Measurements from ENCODE around the gene MTARC1. TPM values are rescaled to one million over a fixed set of nuclear protein-coding genes. Genes with fewer than 3 reads are reported as not detected.
A peak's percentile ranks its signal among the peaks of the same experiment; 100 is the strongest.

Gene MTARC1
- total and polyA plus RNA-seq, 11 donors = 2.3 to 22.8 (median 6.4) TPM

DNA sequence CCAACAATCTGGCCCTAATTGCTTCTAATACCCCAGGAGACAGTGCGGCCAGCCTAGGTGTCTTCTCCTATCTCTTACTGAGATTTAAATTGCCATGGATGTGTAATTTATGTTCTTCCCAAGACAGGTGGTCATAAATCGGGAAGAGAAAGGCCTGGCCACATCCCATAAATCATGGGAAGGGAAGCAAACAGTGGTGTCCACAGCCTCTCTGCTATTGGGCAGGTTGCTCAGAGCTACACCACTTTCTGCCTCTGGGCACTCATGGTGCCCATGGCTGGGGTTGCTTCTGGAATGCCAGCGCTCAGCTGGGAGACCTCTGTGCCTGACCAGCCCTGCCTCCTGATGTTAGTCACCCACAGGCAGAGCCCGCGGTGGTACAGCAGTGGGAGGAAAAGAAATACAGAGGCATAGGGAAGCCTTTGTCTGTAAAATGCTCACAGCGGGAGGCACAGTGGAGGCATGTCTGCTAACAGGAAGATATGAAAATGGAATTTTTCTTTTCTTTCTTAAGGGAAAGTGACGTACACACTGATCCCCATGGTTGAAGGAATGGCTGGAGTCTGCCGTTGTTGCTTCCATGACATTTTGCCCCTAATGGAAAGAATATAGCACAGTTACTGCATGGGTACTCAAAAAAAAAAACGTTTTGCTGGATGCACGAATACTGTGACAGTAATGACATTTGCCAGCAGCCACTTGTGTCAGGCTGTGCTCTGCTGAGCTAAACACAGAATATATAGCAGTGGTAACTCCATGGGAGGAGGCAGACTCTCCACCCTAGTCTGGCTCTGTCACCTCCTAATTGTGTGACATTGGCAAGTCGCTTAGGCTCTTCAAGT lies 21.9 kb downstream of the MTARC1 start:
- TF ChIP-seq POLR2A (IDR thresholded peaks at IDR 0.05) = no peak
- TF ChIP-seq, protein P1, sequence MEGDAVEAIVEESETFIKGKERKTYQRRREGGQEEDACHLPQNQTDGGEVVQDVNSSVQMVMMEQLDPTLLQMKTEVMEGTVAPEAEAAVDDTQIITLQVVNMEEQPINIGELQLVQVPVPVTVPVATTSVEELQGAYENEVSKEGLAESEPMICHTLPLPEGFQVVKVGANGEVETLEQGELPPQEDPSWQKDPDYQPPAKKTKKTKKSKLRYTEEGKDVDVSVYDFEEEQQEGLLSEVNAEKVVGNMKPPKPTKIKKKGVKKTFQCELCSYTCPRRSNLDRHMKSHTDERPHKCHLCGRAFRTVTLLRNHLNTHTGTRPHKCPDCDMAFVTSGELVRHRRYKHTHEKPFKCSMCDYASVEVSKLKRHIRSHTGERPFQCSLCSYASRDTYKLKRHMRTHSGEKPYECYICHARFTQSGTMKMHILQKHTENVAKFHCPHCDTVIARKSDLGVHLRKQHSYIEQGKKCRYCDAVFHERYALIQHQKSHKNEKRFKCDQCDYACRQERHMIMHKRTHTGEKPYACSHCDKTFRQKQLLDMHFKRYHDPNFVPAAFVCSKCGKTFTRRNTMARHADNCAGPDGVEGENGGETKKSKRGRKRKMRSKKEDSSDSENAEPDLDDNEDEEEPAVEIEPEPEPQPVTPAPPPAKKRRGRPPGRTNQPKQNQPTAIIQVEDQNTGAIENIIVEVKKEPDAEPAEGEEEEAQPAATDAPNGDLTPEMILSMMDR (IDR thresholded peaks at IDR 0.05) = no peak

DNA sequence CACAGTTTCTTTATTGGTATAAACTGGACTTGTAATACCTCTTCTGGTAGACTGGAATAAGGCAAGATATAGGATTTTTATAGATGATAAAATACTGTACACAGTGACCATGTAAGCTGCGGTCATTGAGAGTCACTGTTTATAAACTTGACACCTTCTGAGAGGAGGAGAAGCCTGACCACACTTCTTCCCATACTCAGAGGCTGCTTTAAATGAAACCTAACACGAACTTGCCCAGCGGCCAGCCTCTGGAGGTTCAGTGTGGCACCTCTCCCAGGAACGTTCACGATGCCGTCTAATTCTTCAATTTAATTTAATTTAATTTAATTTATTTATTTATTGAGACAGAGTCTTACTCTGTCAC lies 22.5 kb downstream of the MTARC1 start:
- TF ChIP-seq POLR2A (IDR thresholded peaks at IDR 0.05) = no peak
- Histone ChIP-seq H3K4me3 (no peak overlapping the region), H3K36me3 (peaks cover 0 to 31% (median 0%) of the 10 kb centered on the region in 9 donors), H3K9me3 (no peaks in the 10 kb centered on the region), H3K4me1 (peaks cover 0 to 21% (median 7%) of the 10 kb centered on the region in 12 donors), H3K27me3 (no peaks in the 10 kb centered on the region), H3K27ac (peak overlapping the region in 2 of 12 donors; percentile 28 to 58)
- ATAC-seq (peak in 1 of 4 donors; percentile 6), DNase-seq (no peak)
- 69 to 81% (median 75%) methylated on average over 6 of the region's 6 CpGs for WGBS, 4 donors
- intact Hi-C loops (cut with DNase I) = loop anchor here in 1 of 10 donors (5.0 kb wide), 1 partner anchor 628 kb away; no protein-coding TSS in a partner anchor

More for the DNA sequence above, 21.9 kb downstream of the MTARC1 start:
- Histone ChIP-seq H3K4me3 (no peak overlapping the region), H3K27me3 (no peaks in the 10 kb centered on the region), H3K27ac (peak overlapping the region in 2 of 12 donors; percentile 28 to 58), H3K36me3 (peaks cover 0 to 28% (median 0%) of the 10 kb centered on the region in 9 donors), H3K9me3 (no peaks in the 10 kb centered on the region), H3K4me1 (peaks cover 0 to 21% (median 7%) of the 10 kb centered on the region in 12 donors)
- 71 to 80% (median 74%) methylated on average over 11 of the region's 11 CpGs for WGBS, 4 donors
- DNase-seq = no peak
- peak; percentile 32 to 62 (median 50) for ATAC-seq
- intact Hi-C loops (cut with DNase I) = loop anchor here in 1 of 10 donors (5.0 kb wide), 1 partner anchor 629 kb away; no protein-coding TSS in a partner anchor

DNA sequence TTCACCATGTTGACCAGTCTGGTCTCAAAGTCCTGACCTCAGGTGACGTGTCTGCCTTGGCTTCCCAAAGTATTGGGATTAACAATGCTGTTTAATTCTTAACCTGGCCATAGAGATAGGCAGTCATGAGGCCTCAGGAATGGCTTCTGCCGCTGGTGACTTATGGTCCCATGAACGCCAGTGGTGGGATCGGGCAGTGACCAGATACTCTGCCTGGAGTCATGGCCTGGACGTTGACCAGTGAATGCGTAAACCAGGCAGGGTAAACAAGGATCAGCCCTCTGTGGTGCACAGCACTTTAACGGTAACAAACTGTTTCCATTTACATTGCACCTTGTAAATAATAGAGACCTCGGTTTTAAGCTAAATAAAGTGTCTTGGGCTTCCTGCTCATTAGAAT lies 23.0 kb downstream of the MTARC1 start:
- DNase-seq (no peak), ATAC-seq (no peak)
- no peaks in the 10 kb centered on the region for H3K27me3 ChIP-seq
- 87 to 89% (median 89%) methylated on average over 8 of the region's 8 CpGs for WGBS, 4 donors
- TF ChIP-seq POLR2A (IDR thresholded peaks at IDR 0.05) = no peak
- TF ChIP-seq, protein P1 (IDR thresholded peaks at IDR 0.05) = no peak
- intact Hi-C loops (cut with DNase I) = loop anchor here (1.0 to 10.0 kb wide), 11 partner anchors 31 to 628 kb away; no protein-coding TSS in a partner anchor
- no peak overlapping the region for H3K4me3 ChIP-seq
- H3K27ac ChIP-seq = no peak overlapping the region
- H3K9me3 ChIP-seq = no peaks in the 10 kb centered on the region
- peaks cover 0 to 21% (median 7%) of the 10 kb centered on the region in 12 donors for H3K4me1 ChIP-seq
- peaks cover 0 to 35% (median 0%) of the 10 kb centered on the region in 9 donors for H3K36me3 ChIP-seq

DNA sequence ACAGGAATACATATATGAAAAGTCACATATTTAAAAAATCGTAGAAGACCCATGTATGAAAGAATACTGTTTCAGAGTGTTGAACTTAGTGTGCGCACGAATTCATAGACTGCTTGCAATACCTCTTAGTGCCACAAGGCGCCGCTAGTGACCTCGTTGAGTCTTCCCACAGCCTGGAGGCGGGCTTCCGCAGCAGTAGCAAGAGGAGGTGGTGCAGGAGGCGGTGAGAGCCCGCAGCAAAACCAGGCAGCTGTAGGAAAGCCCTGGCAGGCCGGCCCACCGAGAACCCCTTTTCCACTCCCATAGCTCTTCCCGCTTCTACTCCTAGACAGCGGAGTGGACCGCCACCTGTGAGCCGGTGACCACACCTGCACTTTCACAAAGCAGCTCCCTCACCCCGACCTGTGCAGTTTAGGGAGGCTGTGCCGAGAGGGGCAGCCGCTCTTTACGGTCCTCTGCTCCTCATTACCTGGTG lies 23.5 kb downstream of the MTARC1 start:
- Histone ChIP-seq H3K27me3 (no peaks in the 10 kb centered on the region), H3K27ac (no peak overlapping the region), H3K4me3 (peak overlapping the region in 10 of 12 donors; percentile 7 to 46 (median 30)), H3K9me3 (no peaks in the 10 kb centered on the region), H3K36me3 (peaks cover 0 to 37% (median 0%) of the 10 kb centered on the region in 9 donors), H3K4me1 (peaks cover 0 to 21% (median 7%) of the 10 kb centered on the region in 12 donors)
- intact Hi-C loops (cut with DNase I) = loop anchor here in 9 of 10 donors (1.0 to 10.0 kb wide), 11 partner anchors 31 to 627 kb away; no protein-coding TSS in a partner anchor
- ATAC-seq = peak; percentile 62 to 91 (median 80)
- WGBS, 4 donors = 26 to 32% (median 30%) methylated on average over 20 of the region's 20 CpGs
- DNase-seq = peak; percentile 77 to 88 (median 84)
- TF ChIP-seq, protein P1 (IDR thresholded peaks at IDR 0.05) = peak; percentile 88 to 97 (median 94)
- no peak for TF ChIP-seq POLR2A (IDR thresholded peaks at IDR 0.05)

Data from heart left ventricle (tissue), 16 donors.